Stimulated activated CD8-positive, alpha-beta memory T cell treated with anti-CD3 and anti-CD28 coated beads, Interleukin-2, amount 100 ng/mL, for 48 hours (primary cell): ENCODE measurements around the gene TBC1D4.
"Not testable (repeated sequence)": the region's sequence is repeated elsewhere in the genome, so short reads cannot be mapped to it uniquely, and the experiment has no call there.

Experiments used
- DNase-seq, 2 donors: peaks; one replicate each; pipeline ENCODE4 v3.0.0-alpha.2; 2020; ENCODE audit warnings: low read depth in 2 of 2

TBC1D4 gene

DNA sequence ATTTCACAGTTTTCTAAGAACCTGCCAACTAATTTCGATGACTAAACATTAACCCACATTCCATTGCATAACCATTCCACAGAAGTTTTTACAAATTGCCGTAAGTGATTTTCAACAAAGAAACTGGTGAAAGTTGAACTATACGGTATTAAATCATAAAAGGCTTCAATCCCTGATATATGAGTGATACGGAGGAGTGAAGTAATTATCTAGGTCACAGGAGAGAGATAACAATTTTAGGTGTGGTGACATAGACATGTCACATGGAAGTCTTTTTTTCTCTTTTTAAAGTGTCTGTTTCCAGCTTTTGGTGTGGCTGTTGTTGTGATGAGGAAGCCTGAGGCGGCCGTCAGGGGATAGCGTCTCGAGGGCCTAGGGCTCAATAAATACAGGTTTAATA, 29.4 kb downstream of the TBC1D4 start:
- DNase-seq = no peak

DNA sequence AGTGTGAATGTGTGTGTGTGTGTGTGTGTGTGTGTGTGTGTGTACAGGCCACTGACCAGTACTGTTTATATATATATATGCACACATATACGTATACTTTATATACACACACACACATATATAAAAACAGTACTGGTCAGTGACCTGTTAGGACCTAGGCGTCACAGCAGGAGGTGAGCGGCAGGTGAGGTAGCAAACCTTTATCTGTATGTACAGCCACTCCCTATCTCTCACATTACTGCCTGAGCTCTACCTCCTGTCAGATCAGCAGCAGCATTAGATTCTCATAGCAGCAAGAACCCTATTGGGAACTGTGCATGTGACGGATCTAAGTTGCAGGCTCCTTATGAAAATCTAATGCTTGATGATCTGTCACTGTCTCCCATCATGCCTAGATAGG, 34.5 kb downstream of the TBC1D4 start:
- no peak for DNase-seq

DNA sequence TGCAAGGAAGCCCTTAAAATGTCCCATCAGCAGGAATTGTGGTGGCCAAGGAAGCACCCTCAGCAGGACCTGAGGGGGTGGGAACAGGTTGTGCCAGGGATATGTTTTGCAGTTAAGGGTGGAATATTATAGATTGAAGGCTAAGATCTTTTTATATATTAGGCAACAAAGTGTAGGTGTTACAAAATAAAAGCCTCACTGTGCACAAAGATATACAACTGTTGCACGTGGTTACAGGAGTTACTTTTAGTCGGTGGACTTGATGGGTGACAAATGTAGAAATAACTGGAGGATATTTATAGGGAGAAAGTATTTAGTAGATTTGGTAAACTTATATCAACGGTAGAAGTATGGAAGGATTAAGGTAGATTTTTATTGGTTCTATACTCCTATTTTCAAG, 35.1 kb downstream of the TBC1D4 start:
- DNase-seq = no peak

DNA sequence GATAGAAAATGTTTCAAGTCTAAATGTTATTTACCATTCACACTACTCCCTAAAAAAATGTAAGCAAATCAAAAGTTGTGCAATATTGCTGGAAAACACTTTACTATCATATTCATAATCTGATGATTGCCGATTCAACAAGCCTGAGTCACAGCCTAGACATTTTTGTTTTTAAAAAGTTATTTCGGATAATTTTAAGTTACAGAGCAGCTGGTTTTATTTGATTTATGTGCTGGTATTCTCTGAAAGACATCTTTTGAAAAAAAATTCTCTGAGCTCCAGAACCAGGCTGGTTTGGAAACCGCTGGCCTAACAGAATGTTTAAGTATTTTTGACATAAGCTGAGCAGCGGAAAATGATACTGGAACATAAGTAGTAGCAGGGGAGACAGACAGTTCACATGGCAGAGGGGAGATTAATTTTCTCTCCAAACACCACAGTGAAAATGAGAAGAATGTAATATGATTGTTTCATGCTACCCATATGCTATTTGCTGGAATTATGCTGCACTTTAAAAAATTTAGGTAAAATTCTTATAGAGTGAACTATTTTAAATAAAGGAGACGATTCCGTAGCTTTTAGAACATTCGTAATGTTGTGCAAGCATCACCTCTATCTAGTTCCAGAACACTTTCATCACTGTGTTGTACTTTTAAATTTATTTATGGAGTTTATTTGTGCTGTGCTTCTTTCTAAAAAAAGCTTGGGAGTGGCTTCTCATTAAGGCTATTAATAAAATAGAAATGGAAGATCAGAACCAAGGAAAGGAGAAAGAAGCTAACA, 36.1 kb downstream of the TBC1D4 start:
- no peak for DNase-seq

DNA sequence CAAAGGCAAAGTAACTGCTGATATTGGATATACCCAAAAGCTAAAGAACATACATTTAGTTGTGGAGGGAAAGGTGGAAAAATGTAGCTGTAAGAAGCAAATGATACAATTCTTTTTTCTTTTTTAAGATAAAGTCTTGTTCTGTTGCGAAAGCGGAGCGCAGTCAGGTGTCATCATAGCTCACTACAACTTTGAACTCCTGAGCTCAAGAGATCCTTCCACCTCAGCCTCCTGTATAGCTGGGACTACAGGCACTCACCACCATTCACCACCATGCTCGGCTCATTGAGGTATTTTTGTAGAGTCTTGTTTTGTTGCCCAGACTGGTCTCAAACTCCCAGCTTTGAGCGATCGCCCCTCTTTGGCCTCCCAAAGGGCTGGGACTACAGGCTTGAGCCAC, 38.0 kb downstream of the TBC1D4 start:
- no peak for DNase-seq

DNA sequence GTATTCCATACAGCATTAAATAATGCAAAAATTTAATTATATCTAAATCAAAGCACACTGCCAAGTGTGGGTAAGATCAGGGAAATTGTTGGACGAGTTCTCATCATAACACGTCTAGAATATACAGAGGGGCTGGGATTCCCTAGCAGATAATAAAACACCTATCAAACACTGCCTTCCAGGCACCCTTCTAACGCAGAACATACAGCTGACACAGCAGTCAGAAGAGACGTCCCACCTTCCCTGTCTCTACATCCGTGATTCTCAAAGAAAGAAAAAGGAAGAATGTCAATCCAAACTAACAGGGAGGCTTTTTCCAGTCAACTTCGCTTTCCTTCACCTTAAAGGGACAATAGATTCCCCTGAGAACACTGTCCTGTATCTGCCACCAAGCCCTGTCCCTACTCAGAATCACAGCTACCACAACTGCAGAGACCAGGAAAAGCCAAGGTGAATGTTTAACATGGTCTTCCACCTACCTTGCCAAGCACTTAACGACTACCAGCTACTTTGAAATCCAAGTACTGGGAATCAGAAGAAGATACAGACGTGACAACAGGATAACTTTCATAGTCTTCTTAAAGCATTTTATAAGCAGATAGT, 38.5 kb downstream of the TBC1D4 start:
- DNase-seq = no peak

DNA sequence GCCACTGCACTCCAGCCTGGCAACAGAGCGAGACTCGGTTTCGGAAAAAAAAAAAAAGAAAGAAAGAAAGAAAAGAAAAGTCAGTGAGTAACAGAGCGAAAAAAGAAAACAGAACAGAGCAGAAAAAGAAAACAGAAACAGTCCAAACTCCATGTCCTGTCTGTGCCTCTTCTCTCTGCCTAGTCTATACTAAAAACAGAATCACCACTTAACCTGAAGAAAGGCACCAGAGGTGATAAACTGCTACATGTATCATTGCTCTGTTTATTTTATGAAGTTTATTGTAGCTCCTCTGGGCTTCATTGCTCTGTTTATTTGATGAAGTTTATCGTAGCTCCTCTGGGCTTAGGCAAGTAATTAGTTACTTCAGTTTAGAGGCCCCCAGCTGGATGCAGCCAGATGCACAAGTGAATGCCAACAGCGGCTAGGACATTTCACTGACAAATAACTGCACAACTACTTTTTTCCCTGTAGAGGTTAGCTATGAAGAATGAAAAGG, 39.2 kb downstream of the TBC1D4 start:
- no peak for DNase-seq

DNA sequence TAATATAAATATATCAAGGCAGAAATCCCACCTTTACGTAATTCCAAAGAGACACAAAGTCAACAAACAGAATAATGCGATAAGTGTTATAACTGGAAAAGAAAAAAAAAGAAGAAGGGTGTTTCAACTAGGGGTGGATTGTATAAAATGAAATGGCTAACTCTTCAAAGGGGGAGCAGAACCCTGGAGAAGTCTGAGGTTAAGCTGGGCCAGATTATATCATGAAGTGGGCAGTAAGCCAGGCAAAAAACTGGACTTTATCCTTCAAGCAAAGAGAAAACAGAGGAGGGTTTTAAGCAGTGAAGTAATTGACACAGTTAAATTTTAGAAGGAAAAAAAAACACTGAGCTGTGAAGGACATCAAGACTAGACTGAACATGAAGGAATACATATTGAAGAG, 41.9 kb downstream of the TBC1D4 start:
- DNase-seq = no peak

DNA sequence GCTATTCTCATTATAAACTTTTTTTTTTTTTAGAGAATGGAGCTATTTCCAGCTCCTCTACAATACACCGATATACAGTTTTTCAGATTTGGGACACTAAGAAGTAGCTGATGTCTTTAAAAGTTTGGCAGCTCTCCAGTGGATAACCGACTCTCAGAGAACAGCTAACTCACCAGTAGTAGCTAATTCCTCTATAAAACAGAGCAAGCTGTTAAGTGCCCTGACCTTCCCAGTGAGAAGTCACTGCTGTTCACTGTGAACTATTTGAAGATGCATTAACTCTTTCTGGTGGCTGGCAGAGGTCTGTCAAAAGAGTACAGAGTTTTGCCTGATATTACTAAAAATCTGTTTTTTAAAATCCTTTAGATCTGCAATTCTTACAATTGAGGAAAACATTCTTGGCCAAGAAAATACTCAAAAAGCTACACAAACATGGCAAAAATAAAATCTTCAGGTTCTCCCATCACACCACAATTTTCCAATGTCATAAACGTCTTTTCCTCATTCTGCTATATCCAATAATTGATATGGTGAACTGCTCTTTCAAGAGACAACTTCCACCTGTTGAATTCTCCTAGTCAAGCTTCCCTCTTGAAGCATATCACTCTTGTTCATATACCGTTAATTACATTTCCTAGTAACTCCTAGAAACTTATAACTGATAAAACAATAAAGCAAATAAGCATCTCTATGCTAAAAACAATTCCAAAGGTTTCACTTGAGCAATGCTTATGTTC, 44.2 kb downstream of the TBC1D4 start:
- DNase-seq = no peak

DNA sequence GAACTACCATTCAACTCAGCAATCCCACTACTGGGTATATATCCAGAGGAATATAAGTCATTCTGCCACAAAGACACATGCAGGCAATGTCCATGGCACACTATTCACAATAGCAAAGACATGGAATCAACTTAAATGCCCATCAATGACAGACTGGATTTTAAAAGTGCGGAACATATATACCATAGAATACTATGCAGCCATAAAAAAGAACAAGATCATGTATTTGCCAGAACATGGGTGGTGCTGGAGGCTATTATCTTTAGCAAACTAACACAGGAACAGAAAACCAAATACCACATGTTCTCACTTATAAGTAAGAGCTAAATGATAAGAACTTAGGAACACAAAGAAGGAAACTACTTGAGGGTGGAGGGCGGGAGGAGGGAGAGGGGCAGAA, 47.8 kb downstream of the TBC1D4 start:
- DNase-seq = not testable (repeated sequence)

DNA sequence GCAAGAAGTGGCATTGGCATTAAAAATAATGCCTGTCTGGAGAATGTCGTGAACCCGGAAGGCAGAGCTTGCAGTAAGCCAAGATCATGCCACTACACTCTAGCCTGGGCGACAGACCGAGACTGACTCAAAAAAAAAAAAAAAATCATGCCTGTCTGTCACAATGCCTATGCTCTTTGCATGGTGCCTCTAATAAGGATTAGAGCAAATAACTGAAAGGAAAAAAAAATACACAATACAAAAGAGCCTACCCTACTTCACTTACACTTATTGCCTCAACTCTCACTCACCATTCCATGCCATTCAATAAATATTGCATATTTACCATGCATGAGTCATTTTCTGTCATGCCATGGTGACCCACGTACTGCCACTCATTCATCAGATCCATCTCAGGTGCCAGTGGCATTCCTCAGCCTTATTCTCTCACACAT, 49.1 kb downstream of the TBC1D4 start:
- no peak for DNase-seq

DNA sequence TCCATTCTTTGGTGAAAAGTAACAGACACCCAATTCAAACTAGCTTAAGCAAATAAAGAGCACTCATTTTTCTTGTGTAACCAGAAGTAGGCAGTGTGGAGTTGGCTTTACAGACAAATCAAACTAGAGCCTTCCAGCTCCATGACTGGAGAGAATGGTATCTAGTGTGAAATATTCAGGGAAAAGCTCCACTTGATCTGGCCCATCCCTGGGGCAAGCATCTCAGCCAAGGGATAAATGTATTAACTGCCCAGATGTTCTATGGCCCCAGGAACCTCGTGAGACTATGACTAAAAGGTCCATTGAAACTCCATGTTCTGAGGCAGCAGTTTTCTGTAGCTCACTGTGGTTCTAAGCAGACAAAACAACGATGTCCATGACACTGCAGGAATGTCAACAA, 49.9 kb downstream of the TBC1D4 start:
- no peak for DNase-seq

DNA sequence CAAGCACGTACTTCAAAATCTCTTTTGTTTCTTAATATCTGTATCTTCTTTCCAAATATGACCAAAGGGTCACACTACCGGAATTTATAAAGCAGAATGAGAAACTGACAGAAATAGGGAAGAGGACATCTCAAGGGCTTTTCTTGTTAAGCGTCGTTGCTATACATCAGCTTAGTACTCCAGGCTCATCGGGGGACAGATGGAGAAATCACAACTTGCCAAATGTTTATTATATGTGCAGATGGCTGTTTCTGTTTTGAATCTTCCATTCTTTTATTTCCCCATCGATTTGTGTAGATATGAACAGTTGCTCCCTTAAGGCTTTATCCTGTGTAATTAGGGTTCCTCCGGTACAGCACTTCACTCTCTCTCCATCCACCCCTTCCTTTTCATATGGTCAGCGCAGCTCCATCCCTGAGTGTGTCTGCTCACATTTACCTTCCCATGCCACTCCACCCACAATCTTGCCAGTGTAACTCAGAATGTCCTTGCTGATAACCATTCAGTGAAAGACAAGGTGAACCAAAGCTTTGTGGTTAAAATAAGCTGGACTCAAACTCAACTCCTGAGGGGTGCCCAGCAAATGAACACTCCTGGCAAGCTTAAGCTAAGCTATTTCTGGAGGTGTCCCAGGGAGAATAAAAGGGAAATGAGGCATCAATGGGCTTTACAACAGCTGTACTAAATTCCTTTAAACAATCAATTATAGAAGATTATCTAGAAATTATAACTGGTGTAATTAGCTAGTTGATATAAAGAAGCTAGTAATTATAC, 51.3 kb downstream of the TBC1D4 start:
- no peak for DNase-seq

DNA sequence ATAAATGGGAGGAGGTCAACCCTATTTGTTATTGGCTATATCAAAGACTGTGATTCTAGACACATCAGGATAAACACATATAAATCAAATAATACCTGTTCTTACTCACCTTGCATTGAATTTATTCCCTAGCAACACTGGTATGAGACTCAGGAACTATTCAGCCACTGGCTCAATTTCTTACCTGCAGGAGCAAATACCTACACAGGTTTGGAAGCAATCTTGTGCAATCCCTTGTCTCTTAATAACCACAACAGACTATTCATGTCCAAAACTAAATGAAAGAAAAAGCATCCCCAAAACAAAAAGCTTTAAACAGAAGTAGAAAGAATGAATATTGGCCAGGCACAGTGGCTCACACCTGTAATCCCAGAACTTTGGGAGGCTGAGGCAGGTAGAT, 55.5 kb downstream of the TBC1D4 start:
- DNase-seq = no peak

DNA sequence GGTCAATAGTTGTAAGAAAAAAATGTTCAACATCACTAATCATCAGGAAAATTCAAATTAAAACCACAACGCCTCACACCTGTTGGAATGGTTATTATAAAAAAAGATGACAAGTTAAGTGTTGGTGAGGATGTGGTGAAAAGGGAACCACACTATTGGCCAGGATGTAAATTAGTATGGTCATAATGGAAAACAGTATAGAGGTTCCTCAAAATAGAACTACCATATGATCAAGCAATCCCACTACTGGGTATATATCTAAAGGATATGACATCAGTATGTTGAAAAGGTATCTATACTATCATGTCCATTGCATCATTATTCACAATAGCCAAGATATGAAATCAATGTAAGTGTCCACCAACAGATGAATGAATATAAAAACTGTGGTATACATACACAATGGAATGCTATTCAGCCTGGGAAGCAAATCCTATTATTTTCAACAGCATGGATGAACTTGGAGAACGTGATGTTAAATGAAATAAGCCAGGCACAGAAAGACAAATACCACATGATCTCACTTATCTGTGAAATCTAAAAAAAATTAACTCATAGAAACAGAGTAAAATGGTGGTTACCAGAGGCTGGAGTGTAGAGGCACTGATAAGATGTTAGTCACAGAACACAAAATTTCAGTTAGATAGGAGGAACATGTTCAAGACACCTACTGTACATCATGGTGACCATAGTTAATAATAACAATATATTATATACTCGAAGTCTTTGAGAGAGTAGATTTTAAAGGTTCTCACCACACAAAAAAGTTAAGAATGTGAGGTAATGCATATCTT, 56.6 kb downstream of the TBC1D4 start:
- DNase-seq = no peak

DNA sequence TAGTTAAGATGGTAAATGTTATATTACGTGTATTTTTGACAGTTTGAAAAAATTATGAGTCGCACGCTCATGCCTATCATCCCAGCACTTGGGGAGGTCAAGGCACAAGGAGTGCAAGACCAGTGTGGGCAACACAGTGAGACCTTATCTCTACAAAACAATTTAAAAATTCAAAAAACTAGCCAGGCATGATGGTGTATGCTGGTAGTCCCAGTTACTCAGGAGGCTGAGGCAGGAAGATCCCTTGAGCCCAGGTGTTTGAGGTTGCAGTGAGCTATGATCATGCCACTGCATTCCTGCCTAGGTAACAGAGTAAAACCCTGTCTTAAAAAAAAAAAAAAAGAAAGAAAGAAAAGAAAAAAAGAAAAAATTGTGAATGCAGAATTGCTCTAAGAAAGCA, 58.0 kb downstream of the TBC1D4 start:
- DNase-seq = no peak

DNA sequence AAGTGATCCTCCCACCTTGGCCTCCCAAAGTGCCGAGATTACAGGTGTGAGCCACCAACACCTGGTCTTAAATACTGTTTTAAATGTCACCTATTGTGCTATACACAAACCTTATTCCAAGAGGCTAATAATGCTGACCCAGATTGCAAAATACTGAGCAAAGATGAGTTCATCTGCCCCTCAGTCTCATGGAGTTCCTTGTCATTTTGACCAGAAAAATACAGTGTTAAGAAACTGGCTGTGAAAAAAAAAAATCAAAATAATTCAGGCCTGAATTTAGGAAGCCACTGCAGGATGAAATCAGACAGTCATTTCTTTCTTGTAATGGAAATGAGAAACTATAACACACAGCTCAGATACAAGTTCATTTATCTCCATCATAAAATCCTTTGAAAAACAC, 59.9 kb downstream of the TBC1D4 start:
- no peak for DNase-seq

DNA sequence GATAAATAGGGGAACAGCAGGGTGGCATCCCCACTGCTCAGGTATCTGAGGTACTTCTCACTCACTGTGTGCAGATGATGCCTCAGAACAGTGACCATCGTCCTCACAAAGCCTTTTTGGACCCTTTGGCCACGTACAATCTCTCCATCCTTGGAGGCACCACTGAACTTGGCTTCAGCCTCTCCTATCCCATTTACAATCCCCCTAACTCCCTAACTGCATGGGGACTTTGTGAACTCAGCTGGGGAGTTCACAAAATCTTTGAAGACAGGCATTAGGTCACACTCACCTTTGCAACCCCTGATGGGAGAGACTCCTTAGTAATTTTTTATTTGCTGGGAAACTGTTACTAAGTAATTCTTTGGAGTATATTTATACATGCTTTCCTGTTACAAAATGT, 60.8 kb downstream of the TBC1D4 start:
- DNase-seq = no peak

DNA sequence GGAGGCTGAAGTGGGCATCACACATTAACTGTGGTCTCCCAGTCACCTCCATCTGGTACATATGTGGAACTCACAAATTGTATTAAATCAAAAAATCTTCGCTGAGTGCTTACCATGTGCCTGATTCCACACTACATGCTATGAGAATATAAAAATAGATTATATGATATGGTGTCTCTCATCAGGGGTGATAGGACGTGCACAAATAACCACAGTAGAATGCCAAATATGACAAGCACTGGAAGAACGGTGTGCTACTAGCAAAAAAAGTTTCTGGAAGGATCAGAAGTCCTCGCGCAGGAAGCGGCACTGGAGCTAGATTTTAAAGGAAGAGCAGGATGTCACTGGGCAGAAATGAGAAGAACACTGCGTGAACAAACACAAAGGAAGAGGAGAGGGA, 62.3 kb downstream of the TBC1D4 start:
- no peak for DNase-seq

DNA sequence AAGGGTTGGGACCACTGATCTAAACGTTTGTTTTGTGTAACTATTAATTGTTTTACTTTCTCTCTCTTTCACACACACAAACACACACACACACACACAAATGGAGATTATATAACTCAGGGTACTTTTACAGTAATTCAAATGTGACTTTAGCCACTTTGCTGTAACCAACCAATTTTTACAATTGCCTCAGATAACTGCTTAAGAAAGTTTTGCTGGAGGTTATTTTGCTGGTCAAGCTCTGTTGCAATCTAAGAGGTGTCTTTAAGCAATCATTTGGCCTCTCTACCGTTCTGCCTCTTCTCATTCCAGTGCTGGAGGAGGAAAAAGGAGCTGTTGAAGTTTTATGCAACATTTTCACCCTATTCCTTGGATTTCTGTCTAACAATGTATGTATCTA, 63.0 kb downstream of the TBC1D4 start:
- no peak for DNase-seq

DNA sequence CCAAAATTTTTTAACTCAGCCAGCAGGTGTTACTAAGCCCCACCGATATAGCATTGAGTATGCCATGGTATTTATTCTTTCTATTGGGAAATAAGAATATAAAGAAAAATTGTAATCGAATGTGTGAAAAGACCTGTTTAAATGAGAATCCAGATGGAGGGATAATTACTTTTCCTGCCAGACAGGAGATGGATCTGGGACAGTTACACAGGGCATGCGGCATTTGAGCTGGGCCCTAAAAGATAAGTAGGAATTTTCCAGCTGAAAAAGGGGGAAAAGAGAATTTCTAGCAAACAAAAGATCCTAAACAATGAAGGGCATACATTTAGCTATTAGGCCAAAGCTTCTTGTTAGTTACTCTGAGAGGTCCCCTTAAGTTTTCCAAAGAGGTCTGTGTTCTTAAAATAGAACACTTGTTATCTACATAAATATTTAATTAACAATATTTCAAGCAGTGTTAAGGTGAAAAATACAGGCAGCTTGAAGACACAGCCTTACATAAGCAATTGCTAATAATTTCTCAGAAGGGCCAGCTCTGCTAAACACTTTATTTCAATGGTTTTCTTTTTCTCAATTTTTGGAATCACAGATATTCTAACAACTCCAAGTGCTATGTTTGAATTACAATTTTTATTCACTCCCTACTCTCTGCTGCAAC, 63.7 kb downstream of the TBC1D4 start:
- no peak for DNase-seq
